Trophoblast cell (in vitro differentiated cells and primary cell): ENCODE measurements around the gene FBH1.
A peak's percentile ranks its signal among the peaks of the same experiment; 100 is the strongest.

ENCODE experiments used
- DNase-seq, 2 donors: peaks; one replicate each; pipeline ENCODE4 v3.0.0-alpha.2; 2016
- H2AFZ ChIP-seq: 2 replicates; pipeline ENCODE4 v1.6.1; 2013; ENCODE audit warnings: low read length, moderate library complexity, mild to moderate bottlenecking; ENCODE audit not compliant: insufficient read depth, poor library complexity
- H2AK5ac ChIP-seq: 2 replicates; pipeline ENCODE4 v1.6.1; 2013; ENCODE audit warnings: mild to moderate bottlenecking, low read length
- H2BK120ac ChIP-seq: 2 replicates; pipeline ENCODE4 v1.6.1; 2013; ENCODE audit warnings: low read length, mild to moderate bottlenecking, moderate library complexity; ENCODE audit not compliant: insufficient read depth, poor library complexity
- H2BK12ac ChIP-seq: 2 replicates; pipeline ENCODE4 v1.6.1; 2013; ENCODE audit warnings: mild to moderate bottlenecking, low read length, moderate library complexity
- H2BK5ac ChIP-seq: 2 replicates; pipeline ENCODE4 v1.6.1; 2013; ENCODE audit warnings: low read length, low read depth, moderate library complexity, mild to moderate bottlenecking; ENCODE audit not compliant: poor library complexity
- H3K14ac ChIP-seq: 2 replicates; pipeline ENCODE4 v1.6.1; 2013; ENCODE audit warnings: mild to moderate bottlenecking, low read length
- H3K18ac ChIP-seq: 2 replicates; pipeline ENCODE4 v1.6.1; 2013; ENCODE audit warnings: mild to moderate bottlenecking, low read length
- H3K23ac ChIP-seq: 2 replicates; pipeline ENCODE4 v1.6.1; 2013; ENCODE audit warnings: low read length
- H3K27ac ChIP-seq: 2 replicates; pipeline ENCODE4 v1.5.1; 2013; ENCODE audit warnings: low read depth, mild to moderate bottlenecking, inconsistent platforms, low read length, moderate library complexity
- H3K27me3 ChIP-seq: 2 replicates; pipeline ENCODE4 v1.6.1; 2013; ENCODE audit warnings: inconsistent platforms, mild to moderate bottlenecking, low read length, moderate library complexity; ENCODE audit not compliant: insufficient read depth
- H3K36me3 ChIP-seq, 2 experiments: 1 replicate in 1 of 2; 2 replicates in 1 of 2; pipeline ENCODE4 v1.6.1; 2013; ENCODE audit warnings: low read length in 2 of 2, mild to moderate bottlenecking in 2 of 2, moderate library complexity in 1 of 2; ENCODE audit not compliant: insufficient read depth in 2 of 2, control insufficient read depth in 1 of 2
- H3K4ac ChIP-seq: 2 replicates; pipeline ENCODE4 v1.6.1; 2013; ENCODE audit warnings: low read depth, mild to moderate bottlenecking, low read length, moderate library complexity
- H3K4me1 ChIP-seq, 2 experiments: 1 replicate in 1 of 2; 2 replicates in 1 of 2; pipeline ENCODE4 v1.6.1; 2013; ENCODE audit warnings: low read length in 2 of 2, mild to moderate bottlenecking in 2 of 2, moderate library complexity in 1 of 2; ENCODE audit not compliant: insufficient read depth in 2 of 2, control insufficient read depth in 1 of 2
- H3K4me2 ChIP-seq: 2 replicates; pipeline ENCODE4 v1.6.1; 2013; ENCODE audit warnings: inconsistent platforms, mild to moderate bottlenecking, low read length, moderate library complexity
- H3K4me3 ChIP-seq: 2 replicates; pipeline ENCODE4 v1.5.1; 2013; ENCODE audit warnings: mild to moderate bottlenecking, low read depth, low read length, inconsistent platforms
- H3K79me1 ChIP-seq: one replicate; pipeline ENCODE4 v1.6.1; 2013; ENCODE audit warnings: low read length
- H3K79me2 ChIP-seq: 2 replicates; pipeline ENCODE4 v1.6.1; 2013; ENCODE audit warnings: low read length, mild to moderate bottlenecking; ENCODE audit not compliant: control insufficient read depth, insufficient read depth, poor library complexity
- H3K9ac ChIP-seq: 2 replicates; pipeline ENCODE4 v1.6.1; 2013; ENCODE audit warnings: mild to moderate bottlenecking, low read length
- H3K9me3 ChIP-seq: 2 replicates; pipeline ENCODE4 v1.6.1; 2013; ENCODE audit warnings: low read depth, mild to moderate bottlenecking, control low read depth, inconsistent platforms, low read length; ENCODE audit not compliant: insufficient read depth
- H4K12ac ChIP-seq: 2 replicates; pipeline ENCODE4 v1.6.1; 2013; ENCODE audit warnings: low read depth, mild to moderate bottlenecking, low read length, moderate library complexity
- H4K8ac ChIP-seq: 2 replicates; pipeline ENCODE4 v1.6.1; 2013; ENCODE audit warnings: low read depth, mild to moderate bottlenecking, low read length, moderate library complexity
- H4K91ac ChIP-seq: one replicate; pipeline ENCODE4 v1.6.1; 2013; ENCODE audit warnings: low read depth, mild to moderate bottlenecking, low read length, moderate library complexity
- WGBS: extraction: QIAGEN DNeasy Blood & Tissue Kit; methylation state at CpG from one replicate; pipeline ENCODE4 v1.1.7; 2013; ENCODE audit warnings: missing lambda C conversion rate; ENCODE audit not compliant: insufficient read length, insufficient coverage; ENCODE audit errors: extremely low coverage; 5-methylcytosine and 5-hydroxymethylcytosine counted together

FBH1 gene

GRCh38 chr10:5869156-5869555 lies 20.9 kb upstream of the FBH1 start:
- Histone ChIP-seq H3K4me2 (no peak overlapping the region), H4K12ac (no peak overlapping the region), H3K23ac (no peak overlapping the region), H3K27ac (no peak overlapping the region), H2AFZ (no peak overlapping the region), H2BK5ac (no peak overlapping the region), H4K91ac (no peak overlapping the region), H3K14ac (no peak overlapping the region), H3K4me3 (no peak overlapping the region), H4K8ac (no peak overlapping the region), H3K79me1 (no peaks in the 10 kb centered on the region), H3K9me3 (peaks cover 6% of the 10 kb centered on the region), H3K9ac (no peak overlapping the region), H3K36me3 (peaks cover under 1 to 2% of the 10 kb centered on the region in 2 experiments), H3K4me1 (no peaks in the 10 kb centered on the region), H2BK120ac (no peak overlapping the region), H2BK12ac (no peak overlapping the region), H3K18ac (no peak overlapping the region), H2AK5ac (no peak overlapping the region), H3K79me2 (no peaks in the 10 kb centered on the region), H3K4ac (no peak overlapping the region), H3K27me3 (no peaks in the 10 kb centered on the region)
- no CpG with 5 or more reads among the region's 3 CpGs for WGBS
- no peak for DNase-seq

- H3K18ac ChIP-seq: no peak overlapping the region
- H4K8ac ChIP-seq: no peak overlapping the region
- peaks cover 0 to 2% of the 10 kb centered on the region in 2 experiments for H3K4me1 ChIP-seq
- no peak overlapping the region for H3K9ac ChIP-seq
- no peak overlapping the region for H2BK120ac ChIP-seq
- peaks cover 5 to 9% of the 10 kb centered on the region in 2 experiments for H3K36me3 ChIP-seq
- H3K27me3 ChIP-seq: no peaks in the 10 kb centered on the region
- peaks cover 6% of the 10 kb centered on the region for H3K9me3 ChIP-seq
- no peak overlapping the region for H2AK5ac ChIP-seq
- H2BK12ac ChIP-seq: no peak overlapping the region
- no peak overlapping the region for H3K27ac ChIP-seq
- no CpG with 5 or more reads among the region's 5 CpGs for WGBS
- H3K79me2 ChIP-seq: no peaks in the 10 kb centered on the region
- no peak overlapping the region for H3K14ac ChIP-seq
- H4K12ac ChIP-seq: no peak overlapping the region
- no peak overlapping the region for H3K23ac ChIP-seq
- no peak overlapping the region for H3K4me2 ChIP-seq
- H2AFZ ChIP-seq: no peak overlapping the region
- no peak overlapping the region for H3K4me3 ChIP-seq
- no peaks in the 10 kb centered on the region for H3K79me1 ChIP-seq
- no peak overlapping the region for H2BK5ac ChIP-seq
- DNase-seq: no peak
- H3K4ac ChIP-seq: no peak overlapping the region
- H4K91ac ChIP-seq: no peak overlapping the region
Observed at GRCh38 chr10:5871596-5871995, 18.4 kb upstream of the FBH1 start.

GRCh38 chr10:5873515-5873995 lies 16.5 kb upstream of the FBH1 start:
- no peak overlapping the region for H2BK12ac ChIP-seq
- H2BK5ac ChIP-seq: no peak overlapping the region
- no peak overlapping the region for H3K23ac ChIP-seq
- no peak overlapping the region for H3K4me2 ChIP-seq
- H3K79me1 ChIP-seq: no peaks in the 10 kb centered on the region
- H3K9ac ChIP-seq: no peak overlapping the region
- H3K18ac ChIP-seq: no peak overlapping the region
- H3K79me2 ChIP-seq: no peaks in the 10 kb centered on the region
- no peak overlapping the region for H3K4me3 ChIP-seq
- no peak overlapping the region for H4K91ac ChIP-seq
- H2AK5ac ChIP-seq: no peak overlapping the region
- DNase-seq: peak; percentile 77 to 92
- peaks cover 7 to 15% of the 10 kb centered on the region in 2 experiments for H3K36me3 ChIP-seq
- no peak overlapping the region for H3K14ac ChIP-seq
- no CpG with 5 or more reads among the region's 9 CpGs for WGBS
- no peak overlapping the region for H2BK120ac ChIP-seq
- peaks cover 0 to 2% of the 10 kb centered on the region in 2 experiments for H3K4me1 ChIP-seq
- H4K12ac ChIP-seq: no peak overlapping the region
- H2AFZ ChIP-seq: no peak overlapping the region
- no peaks in the 10 kb centered on the region for H3K27me3 ChIP-seq
- no peak overlapping the region for H3K27ac ChIP-seq
- no peak overlapping the region for H3K4ac ChIP-seq
- peaks cover 4% of the 10 kb centered on the region for H3K9me3 ChIP-seq
- no peak overlapping the region for H4K8ac ChIP-seq

GRCh38 chr10:5876181-5876768 lies 13.8 kb upstream of the FBH1 start:
- H3K14ac ChIP-seq: no peak overlapping the region
- H3K23ac ChIP-seq: no peak overlapping the region
- no peak overlapping the region for H3K27ac ChIP-seq
- H3K18ac ChIP-seq: no peak overlapping the region
- peaks cover 0 to 2% of the 10 kb centered on the region in 2 experiments for H3K4me1 ChIP-seq
- no peaks in the 10 kb centered on the region for H3K79me2 ChIP-seq
- no peak overlapping the region for H2AFZ ChIP-seq
- no CpG with 5 or more reads among the region's 14 CpGs for WGBS
- H4K91ac ChIP-seq: no peak overlapping the region
- no peaks in the 10 kb centered on the region for H3K27me3 ChIP-seq
- H3K4me3 ChIP-seq: no peak overlapping the region
- no peak overlapping the region for H3K9ac ChIP-seq
- H4K8ac ChIP-seq: no peak overlapping the region
- no peak overlapping the region for H4K12ac ChIP-seq
- no peak overlapping the region for H2AK5ac ChIP-seq
- no peaks in the 10 kb centered on the region for H3K9me3 ChIP-seq
- no peaks in the 10 kb centered on the region for H3K79me1 ChIP-seq
- H2BK5ac ChIP-seq: no peak overlapping the region
- peaks cover 7 to 15% of the 10 kb centered on the region in 2 experiments for H3K36me3 ChIP-seq
- H3K4me2 ChIP-seq: no peak overlapping the region
- H2BK12ac ChIP-seq: no peak overlapping the region
- H3K4ac ChIP-seq: no peak overlapping the region
- no peak overlapping the region for H2BK120ac ChIP-seq
- DNase-seq: peak; percentile 61 to 83
